GM10266 (cell line): ENCODE measurements around the gene MBNL1.
"Not testable (repeated sequence)": the region's sequence is repeated elsewhere in the genome, so short reads cannot be mapped to it uniquely, and the experiment has no call there.

Source experiments
- DNase-seq: peaks from one replicate; pipeline ENCODE4 v3.0.0; 2012; ENCODE audit errors: extremely low spot score
- CTCF ChIP-seq: IDR thresholded peaks from 2 replicates; pipeline ENCODE4 v1.5.1; 2012; ENCODE audit warnings: mild to moderate bottlenecking, low read depth; ENCODE audit not compliant: control insufficient read depth, insufficient read depth; ENCODE audit errors: missing control alignments

MBNL1 gene

GRCh38 chr3:152394246-152394645, 125.5 kb downstream of the MBNL1 start:
- no peak for DNase-seq
- no peak for TF ChIP-seq CTCF

- TF ChIP-seq CTCF: no peak
- DNase-seq: no peak
Measured at GRCh38 chr3:152395764-152396163, 127.0 kb downstream of the MBNL1 start.

GRCh38 chr3:152396867-152397266, 128.1 kb downstream of the MBNL1 start:
- no peak for DNase-seq

GRCh38 chr3:152397348-152397747, 128.6 kb downstream of the MBNL1 start:
- DNase-seq: not testable (repeated sequence)

More at GRCh38 chr3:152396867-152397266, 128.1 kb downstream of the MBNL1 start:
- TF ChIP-seq CTCF: no peak

GRCh38 chr3:152398495-152398894, 129.8 kb downstream of the MBNL1 start:
- DNase-seq: no peak
- TF ChIP-seq CTCF: no peak

GRCh38 chr3:152399374-152399773, 130.6 kb downstream of the MBNL1 start:
- no peak for DNase-seq
- TF ChIP-seq CTCF: no peak

GRCh38 chr3:152400887-152401286, 132.2 kb downstream of the MBNL1 start:
- no peak for DNase-seq

More at GRCh38 chr3:152400887-152401286, 132.2 kb downstream of the MBNL1 start:
- TF ChIP-seq CTCF: no peak
